Activated T-cell treated with anti-CD3 and anti-CD28 coated beads, Interleukin-2, amount 50 U/mL, for 48 hours (primary cell): Measurements from ENCODE around the gene BIN2.
"Not testable (repeated sequence)": the region's sequence is repeated elsewhere in the genome, so short reads cannot be mapped to it uniquely, and the experiment has no call there.

ENCODE experiments used
- DNase-seq, 2 experiments: peaks; one replicate each; pipeline ENCODE4 v3.0.0-alpha.2; 2020

BIN2 gene

DNA sequence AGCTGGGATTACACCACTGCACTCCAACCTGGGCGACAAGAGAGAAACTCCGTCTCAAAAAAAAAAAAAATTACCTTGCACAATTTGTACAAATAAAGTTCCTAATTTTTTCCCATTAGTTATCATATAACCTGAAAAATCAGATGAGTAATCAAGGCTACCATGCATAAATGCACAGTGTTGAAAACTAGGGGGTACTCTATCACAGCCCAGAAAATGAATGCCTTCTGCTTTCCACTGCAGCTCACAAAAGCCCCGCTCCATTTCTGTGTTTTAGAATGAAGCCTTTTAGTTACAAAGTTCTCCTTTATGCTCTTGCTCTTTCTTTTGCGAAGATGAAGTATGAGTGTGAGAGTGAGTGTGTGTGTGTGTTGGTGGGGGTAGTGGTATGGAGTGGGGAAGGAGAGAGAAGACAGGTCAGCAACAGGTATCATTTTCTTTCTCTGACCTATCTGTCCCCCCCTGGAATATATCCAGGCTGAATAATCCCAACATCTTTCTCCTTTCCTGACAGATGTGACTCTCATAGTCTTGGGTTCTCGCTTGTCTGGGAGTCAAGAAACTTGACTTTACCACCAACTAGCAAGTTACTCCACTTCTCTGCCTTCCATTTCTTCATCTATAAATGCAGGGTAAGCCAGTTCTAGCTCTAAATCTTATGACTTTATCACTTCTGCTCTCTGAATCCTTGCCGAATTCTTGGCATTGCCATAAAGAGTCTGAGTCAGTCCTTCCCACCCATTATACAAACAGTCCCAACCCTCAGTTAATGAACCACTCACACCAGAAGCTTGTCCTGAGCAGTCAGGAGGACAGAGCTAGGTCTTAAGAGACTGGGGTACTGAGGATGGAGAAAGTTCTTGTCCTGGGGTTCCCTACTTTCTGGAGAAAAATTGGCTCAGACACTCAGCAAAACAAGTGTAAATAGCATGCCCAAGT is 16.1 kb downstream of the BIN2 start:
- DNase-seq: no peak

DNA sequence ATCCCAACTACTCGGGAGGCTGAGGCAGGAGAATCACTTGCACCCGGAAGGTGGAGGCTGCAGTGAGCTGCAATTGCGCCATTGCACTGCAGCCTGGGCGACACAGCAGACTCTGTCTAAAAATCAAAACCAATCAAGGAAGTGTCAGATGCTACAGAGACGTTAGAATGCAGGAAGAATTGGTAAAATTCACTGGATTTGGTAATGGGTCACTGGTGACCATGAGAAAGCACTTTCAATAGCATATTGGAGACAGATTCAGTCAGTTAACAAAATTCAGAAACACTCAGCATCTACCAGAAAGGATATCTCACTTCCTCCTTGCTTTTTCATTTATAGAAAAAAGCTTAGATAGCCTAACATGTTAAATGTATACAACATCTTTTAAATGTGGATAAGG is 17.5 kb downstream of the BIN2 start:
- no peak for DNase-seq

DNA sequence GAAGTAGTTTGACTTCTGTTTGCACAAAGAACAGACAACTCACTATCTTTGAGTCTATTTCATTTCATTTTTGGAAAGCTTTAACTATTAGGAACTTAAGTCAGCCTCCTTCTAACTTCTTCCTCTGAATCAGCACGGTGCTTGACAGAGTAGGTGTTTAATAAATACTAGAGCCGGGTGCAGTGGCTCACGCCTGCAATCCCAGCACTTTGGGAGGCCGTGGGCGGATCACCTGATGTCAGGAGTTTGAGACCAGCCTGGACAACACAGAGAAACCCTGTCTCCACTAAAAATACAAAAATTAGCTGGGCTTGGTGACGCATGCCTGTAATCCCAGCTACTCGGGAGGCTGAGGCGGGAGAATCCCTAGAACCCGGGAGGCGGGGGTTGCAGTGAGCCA is 23.2 kb downstream of the BIN2 start:
- DNase-seq: not testable (repeated sequence)

GRCh38 chr12:51295651-51296050 is 28.3 kb downstream of the BIN2 start:
- no peak for DNase-seq

DNA sequence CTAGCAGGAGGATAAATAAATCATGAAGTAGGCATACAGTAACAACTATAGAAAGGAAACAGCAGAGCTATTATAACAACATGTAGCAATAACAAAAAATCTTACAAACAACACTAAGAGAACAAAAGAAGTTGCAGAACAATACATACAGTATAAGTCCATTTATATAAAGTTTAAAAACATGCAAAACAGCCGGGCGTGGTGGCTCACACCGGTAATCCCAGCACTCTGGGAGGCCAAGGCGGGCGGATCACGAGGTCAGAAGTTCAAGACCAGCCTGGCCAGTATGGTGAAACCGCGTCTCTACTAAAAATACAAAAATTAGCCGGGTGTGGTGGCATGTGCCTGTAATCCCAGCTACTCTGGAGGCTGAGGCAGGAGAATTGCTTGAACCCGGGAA is 29.9 kb downstream of the BIN2 start:
- DNase-seq: not testable (repeated sequence)

DNA sequence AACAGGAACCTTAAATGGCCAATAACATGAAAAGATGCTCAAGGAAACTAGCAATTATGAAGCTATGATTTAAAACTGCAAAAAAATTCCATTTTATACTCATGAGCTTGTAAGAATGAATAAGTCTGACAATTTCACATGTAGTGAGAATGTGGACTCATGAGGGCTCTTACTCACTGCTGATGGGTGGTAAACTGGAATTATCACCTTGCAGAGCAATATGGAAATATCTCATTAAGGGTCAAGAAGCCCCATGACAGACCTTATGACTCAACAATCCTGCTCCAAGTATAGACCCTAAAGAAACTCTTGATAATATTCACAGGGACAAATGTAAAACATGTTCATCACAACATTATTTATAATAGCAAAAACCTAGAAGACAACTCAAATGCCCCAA is 30.3 kb downstream of the BIN2 start:
- no peak for DNase-seq

- not testable (repeated sequence) for DNase-seq
These were observed 32.1 kb downstream of the BIN2 start for GRCh38 chr12:51291603-51292513.

- DNase-seq: no peak
These were observed 38.1 kb downstream of the BIN2 start for GRCh38 chr12:51285843-51286242.

DNA sequence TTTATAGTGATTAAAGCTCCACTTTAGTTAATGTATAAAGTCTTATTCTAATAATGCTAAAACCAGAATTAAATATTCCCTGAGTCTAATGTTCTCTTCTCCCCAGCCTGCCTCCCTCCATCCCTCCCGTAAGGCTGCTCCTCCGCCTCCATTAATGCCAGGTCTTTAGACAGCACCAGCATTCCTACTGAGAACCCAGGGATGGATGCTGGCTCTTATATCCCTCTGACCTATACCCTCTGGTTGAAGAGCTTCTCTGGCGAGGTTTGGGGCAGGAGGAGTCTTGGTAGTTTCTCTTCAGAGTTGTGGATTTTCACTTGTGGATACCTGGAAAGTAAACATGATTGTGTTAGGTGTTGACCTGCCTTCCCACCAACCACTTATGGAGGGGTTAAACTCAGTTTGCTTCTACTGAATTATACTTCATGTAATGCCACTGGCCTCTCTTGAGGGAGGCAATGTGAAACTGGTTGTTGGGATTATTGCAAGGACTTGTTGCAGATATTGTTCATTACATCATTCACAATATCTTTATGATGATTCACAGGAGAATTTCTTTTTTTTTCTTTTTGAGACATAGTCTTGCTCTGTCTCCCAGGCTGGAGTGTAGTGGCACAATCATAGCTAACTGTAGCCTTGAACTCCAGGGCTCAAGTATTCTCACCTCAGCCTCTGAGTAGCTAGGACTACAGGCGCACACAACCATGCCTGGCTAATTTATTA is 42.6 kb downstream of the BIN2 start:
- DNase-seq: no peak

GRCh38 chr12:51275088-51275487 is 48.9 kb downstream of the BIN2 start:
- DNase-seq: no peak

DNA sequence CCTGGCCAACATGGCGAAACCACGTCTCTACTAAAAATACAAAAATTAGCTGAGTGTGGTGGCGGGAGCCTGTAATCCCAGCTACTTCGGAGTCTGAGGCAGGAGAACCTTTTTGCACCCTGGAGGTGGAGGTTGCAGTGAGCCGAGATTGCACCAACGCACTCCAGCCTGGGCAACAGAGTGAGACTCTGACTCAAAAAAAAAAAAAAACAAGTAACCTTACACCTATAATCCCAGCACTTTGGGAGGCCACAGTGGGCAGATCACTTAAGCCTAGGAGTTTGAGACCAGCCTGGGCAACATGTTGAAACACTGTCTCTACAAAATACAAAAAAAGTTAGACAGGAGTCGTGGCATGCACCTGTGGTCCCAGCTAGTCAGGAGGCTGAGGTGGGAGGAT is 51.2 kb downstream of the BIN2 start:
- not testable (repeated sequence) for DNase-seq

DNA sequence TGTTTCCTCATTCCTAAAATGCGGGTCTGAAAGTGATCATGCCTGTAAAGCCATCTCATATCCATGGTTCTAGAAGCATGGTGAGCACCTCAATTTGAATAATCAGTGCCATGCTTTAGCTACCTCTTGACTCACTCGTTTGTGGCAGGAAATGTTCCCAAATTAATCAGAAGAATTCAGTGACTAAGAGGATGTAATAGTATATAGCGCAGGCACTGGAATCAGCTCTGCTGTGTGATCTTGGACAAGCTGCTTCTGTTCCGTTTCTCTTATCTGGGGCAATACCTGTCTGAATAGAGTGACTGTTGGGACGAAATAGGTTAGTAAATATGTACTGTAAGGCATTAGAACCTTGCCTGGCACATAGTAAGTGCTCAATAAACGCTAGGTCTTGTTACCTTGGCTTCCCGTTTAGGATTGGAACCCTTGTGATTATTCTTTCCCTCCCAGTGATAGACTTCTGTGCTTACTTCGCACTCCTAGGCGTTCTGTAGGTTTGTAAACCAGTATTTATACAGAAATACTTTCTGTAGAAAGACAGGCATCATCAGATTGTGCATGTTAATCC is 52.9 kb downstream of the BIN2 start:
- DNase-seq: no peak

- DNase-seq: peak; percentile 56 to 69
These were observed 53.7 kb downstream of the BIN2 start, which contains the start of gene SMAGP for GRCh38 chr12:51270067-51270950. TSS of gene SMAGP (minus strand) at chr12:51270415. CDS start at chr12:51269278, 1,137 bp downstream.

DNA sequence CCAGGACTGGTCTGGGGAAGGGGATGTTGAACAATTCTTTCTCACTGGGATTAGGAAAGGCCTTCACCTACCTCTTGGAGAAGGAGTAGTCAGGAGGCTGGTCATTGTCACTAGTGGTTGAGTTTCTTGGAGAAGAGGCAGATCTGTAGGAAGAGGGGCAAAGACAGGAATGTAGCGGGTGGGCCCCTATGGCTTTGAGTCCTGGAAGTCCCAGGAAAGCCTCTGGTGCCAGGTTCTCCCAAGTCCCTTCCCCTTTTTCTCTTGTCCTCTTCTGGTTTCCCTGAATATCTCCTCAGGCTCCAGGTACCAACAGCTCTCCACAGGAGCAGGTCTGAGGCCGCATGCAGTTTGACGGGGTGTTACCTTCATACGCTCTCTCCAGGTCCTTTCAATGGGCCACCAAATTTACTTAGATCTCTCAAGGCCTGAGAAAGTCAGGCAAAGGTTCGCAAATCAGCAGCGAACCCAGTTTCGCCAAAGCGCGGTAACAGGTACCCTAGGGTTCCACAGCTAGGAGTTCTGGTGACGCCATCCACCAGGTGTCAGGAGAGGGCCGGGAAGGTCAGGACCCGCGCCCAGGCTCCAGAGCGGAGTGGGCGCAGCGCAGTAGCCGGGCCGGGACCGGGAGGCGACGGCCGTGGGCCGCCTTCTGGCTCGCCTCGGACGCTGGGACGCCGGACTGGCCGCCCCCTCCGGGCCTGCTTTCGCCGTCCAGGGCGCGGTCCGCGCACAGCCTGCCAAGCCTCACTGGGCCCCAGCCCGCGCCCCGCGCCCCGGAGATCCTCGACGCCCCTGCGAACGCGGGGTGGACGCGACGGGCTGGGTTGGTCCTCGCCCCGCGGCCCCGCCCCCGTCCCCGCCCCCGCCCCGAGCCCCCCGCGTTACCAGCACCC is 54.6 kb downstream of the BIN2 start:
- DNase-seq: peak; percentile 60 to 72

DNA sequence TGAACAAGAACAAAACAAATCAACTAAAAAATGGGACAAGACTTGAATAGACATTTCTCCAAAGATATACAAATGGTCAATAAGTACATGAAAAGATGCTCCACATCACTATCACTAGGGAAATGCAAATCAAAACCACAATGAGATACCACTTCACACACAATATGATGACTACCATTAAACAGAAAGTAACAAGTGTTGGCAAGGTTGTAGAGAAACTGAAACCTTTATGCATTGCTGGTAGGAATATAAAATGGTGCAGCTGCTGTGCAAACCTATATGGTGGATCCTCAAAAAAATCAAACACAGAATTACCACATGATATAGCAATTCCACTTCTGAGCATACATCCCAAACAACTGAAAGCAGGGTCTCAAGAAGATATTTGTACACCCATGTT is 59.0 kb downstream of the BIN2 start:
- no peak for DNase-seq

- DNase-seq: no peak
These were observed 59.7 kb downstream of the BIN2 start for GRCh38 chr12:51264297-51264696.

GRCh38 chr12:51263341-51263740 is 60.6 kb downstream of the BIN2 start:
- no peak for DNase-seq

DNA sequence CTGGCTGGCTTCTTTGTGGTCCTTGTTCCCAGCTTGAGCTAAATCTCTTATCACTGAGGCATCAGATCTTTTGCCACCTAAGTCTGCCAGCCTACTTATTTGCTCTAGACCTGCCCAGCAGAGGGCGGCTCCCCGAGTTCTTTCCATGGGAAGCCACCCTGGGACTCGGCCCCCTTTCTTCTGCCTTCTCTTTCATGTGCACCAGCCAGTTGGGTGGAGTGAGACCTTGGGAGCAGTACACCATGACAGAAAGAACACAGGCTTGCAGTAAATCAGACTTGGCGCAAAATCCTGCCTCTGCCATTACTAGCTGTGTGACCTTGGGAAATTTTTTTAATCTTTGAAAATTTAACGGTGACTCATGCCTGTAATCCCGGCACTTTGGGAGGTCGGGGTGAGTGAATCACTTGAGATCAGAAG is 61.2 kb downstream of the BIN2 start:
- no peak for DNase-seq

GRCh38 chr12:51259600-51259999 is 64.4 kb downstream of the BIN2 start:
- DNase-seq: not testable (repeated sequence)

- DNase-seq: no peak
These were observed 69.4 kb downstream of the BIN2 start for GRCh38 chr12:51254536-51254935.
